Activated naive CD8-positive, alpha-beta T cell treated with anti-CD3 and anti-CD28 coated beads for 36 hours (primary cell): Measurements from ENCODE around the gene LSP1. TPM values are rescaled to one million over a fixed set of nuclear protein-coding genes. Genes with fewer than 3 reads are reported as not detected.
"Not testable (repeated sequence)": the region's sequence is repeated elsewhere in the genome, so short reads cannot be mapped to it uniquely, and the experiment has no call there.

Source experiments
- DNase-seq: peaks from one replicate; pipeline ENCODE4 v3.0.0; 2021
- H3K27ac Mint-ChIP-seq: one replicate; pipeline ENCODE4 v1.8.0; 2022; ENCODE audit warnings: mild to moderate bottlenecking, moderate library complexity, mixed read lengths
- H3K27me3 Mint-ChIP-seq: one replicate; pipeline ENCODE4 v1.8.0; 2022; ENCODE audit warnings: mild to moderate bottlenecking, mixed read lengths
- H3K36me3 Mint-ChIP-seq: one replicate; pipeline ENCODE4 v1.8.0; 2021; ENCODE audit warnings: mild to moderate bottlenecking, mixed read lengths
- H3K4me1 Mint-ChIP-seq: one replicate; pipeline ENCODE4 v1.8.0; 2021; ENCODE audit warnings: mixed read lengths
- H3K4me3 Mint-ChIP-seq: one replicate; pipeline ENCODE4 v1.8.0; 2022; ENCODE audit warnings: mild to moderate bottlenecking, moderate library complexity, mixed read lengths
- H3K9me3 Mint-ChIP-seq: one replicate; pipeline ENCODE4 v1.8.0; 2022; ENCODE audit warnings: mixed read lengths
- total RNA-seq, 2 experiments: library from RNA; stranded (reverse); gene quantifications; one replicate each; pipeline ENCODE4 v1.2.3, GENCODE V29; 2021

Gene LSP1
- total RNA-seq, 2 experiments from 2014 or later: 147 to 148 TPM

DNA sequence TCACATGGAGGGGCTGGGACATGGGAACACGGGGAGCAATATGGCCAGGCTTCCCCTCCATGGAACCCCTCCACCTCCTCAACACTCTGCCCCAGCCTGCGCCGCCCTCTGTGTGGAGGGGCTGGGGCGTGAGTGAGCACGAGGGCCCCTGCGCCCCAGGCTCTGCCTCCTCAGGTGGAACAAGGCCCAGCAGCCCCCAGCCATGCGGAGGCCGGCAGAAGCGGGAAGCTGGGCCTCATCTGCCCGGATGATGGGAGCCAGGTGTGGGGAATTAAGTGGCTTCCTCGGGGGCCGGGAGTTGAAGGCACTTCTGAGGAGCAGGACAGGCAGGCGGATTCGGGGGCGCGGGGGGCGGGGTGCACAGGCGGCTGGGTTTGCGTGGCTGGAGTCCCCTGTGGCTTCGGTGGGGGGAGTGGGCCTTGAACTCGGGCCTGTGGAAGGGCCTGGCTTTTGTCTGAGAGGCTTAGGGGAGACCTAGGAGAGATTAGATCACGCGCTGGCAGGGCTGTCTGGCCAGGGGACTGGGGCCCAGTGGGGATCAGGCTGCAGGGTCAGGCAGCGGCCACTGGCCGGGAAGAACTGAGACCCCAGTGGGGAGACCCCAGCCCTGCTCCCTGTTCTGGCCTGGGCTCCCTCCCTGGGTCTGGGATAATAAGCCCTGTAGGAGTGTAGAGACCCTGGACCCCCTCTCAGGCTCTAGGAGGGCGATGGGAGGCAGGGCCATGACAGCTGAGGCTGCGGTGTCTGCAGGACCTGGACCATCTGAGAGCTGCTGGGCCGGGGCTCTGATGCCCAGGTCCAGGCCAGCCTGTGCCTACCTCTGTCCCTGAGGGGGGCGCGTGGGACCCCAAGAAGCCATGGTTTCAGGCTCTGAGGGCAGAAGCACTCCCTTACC is 25.5 kb downstream of the LSP1 start:
- H3K9me3 Mint-ChIP-seq: no peaks in the 10 kb centered on the region
- no peaks in the 10 kb centered on the region for H3K27me3 Mint-ChIP-seq
- DNase-seq: no peak
- H3K36me3 Mint-ChIP-seq: no peaks in the 10 kb centered on the region
- no peak overlapping the region for H3K4me3 Mint-ChIP-seq
- no peak overlapping the region for H3K27ac Mint-ChIP-seq
- H3K4me1 Mint-ChIP-seq: peaks cover 6% of the 10 kb centered on the region

GRCh38 chr11:1879342-1879940 is 26.6 kb downstream of the LSP1 start:
- Mint-ChIP-seq H3K27ac (no peak overlapping the region), H3K4me3 (no peak overlapping the region), H3K36me3 (no peaks in the 10 kb centered on the region), H3K9me3 (no peaks in the 10 kb centered on the region), H3K27me3 (no peaks in the 10 kb centered on the region), H3K4me1 (peaks cover 6% of the 10 kb centered on the region)
- DNase-seq: no peak

- Mint-ChIP-seq H3K27ac (no peak overlapping the region), H3K4me3 (no peak overlapping the region), H3K27me3 (no peaks in the 10 kb centered on the region), H3K4me1 (peaks cover 6% of the 10 kb centered on the region), H3K9me3 (no peaks in the 10 kb centered on the region), H3K36me3 (no peaks in the 10 kb centered on the region)
- DNase-seq: no peak
Observed at GRCh38 chr11:1879941-1880720, 27.2 kb downstream of the LSP1 start.

GRCh38 chr11:1880746-1881441 is 28.0 kb downstream of the LSP1 start:
- Mint-ChIP-seq H3K9me3 (no peaks in the 10 kb centered on the region), H3K27ac (no peak overlapping the region), H3K36me3 (no peaks in the 10 kb centered on the region), H3K4me3 (no peak overlapping the region), H3K4me1 (peaks cover 4% of the 10 kb centered on the region), H3K27me3 (no peaks in the 10 kb centered on the region)
- DNase-seq: no peak

- DNase-seq: no peak
- H3K36me3 Mint-ChIP-seq: no peaks in the 10 kb centered on the region
- H3K27me3 Mint-ChIP-seq: no peaks in the 10 kb centered on the region
- peaks cover 4% of the 10 kb centered on the region for H3K4me1 Mint-ChIP-seq
- no peaks in the 10 kb centered on the region for H3K9me3 Mint-ChIP-seq
- H3K4me3 Mint-ChIP-seq: no peak overlapping the region
- no peak overlapping the region for H3K27ac Mint-ChIP-seq
Observed at GRCh38 chr11:1881442-1882264, 28.8 kb downstream of the LSP1 start.

DNA sequence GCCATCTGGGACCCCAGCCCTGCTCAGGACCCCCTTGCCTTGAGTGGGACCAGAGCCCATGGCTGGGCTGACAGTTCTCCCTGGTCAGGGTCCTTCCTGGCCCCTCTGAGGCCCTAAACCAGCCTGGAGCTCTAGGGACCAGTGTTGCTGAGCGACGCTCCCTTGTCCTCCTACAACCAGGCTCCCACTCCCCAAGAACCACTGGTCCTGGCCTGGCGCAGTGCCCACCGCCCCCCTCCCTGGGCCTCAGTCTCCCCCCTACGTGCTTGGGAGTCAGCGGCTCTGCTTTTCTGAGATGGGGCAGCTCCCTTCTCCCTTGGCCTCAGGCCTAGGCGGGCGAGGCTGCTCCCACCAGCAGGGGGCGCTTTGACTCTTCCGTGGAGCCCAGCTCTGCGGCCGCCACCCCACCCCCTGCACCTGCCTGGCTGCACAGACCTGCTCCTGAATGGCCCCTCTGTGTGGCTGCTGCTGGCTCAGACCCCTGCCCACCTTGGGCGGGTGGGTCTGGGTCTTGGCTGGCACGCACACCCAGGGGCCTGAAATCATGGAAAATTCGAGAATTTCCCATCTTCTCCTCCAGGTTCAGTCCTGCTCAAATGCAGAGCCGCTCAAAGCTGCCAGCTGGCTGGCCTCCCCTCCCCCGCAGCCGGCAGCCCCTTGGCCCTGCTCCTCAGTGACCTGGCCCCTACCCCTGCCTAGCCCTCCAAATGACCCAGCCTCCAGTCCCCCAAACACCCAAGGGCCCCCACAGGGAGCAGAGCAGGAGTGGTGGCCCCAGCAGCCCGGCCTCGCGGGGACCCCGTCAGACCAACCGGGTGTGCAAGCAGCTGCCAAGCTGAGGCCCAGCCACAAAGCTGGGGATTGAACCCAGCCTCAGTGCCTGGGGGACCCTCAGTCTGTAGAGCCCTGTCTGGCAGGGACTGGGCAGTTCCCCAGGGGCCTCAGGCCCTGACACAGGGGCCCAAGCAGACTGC is 29.7 kb downstream of the LSP1 start:
- peak; percentile 85 for DNase-seq
- no peaks in the 10 kb centered on the region for H3K9me3 Mint-ChIP-seq
- peaks cover 4% of the 10 kb centered on the region for H3K4me1 Mint-ChIP-seq
- no peak overlapping the region for H3K27ac Mint-ChIP-seq
- no peaks in the 10 kb centered on the region for H3K27me3 Mint-ChIP-seq
- H3K4me3 Mint-ChIP-seq: no peak overlapping the region
- H3K36me3 Mint-ChIP-seq: no peaks in the 10 kb centered on the region

GRCh38 chr11:1883346-1884302 is 30.7 kb downstream of the LSP1 start:
- no peak for DNase-seq
- Mint-ChIP-seq H3K4me1 (peaks cover 6% of the 10 kb centered on the region), H3K9me3 (no peaks in the 10 kb centered on the region), H3K27me3 (no peaks in the 10 kb centered on the region), H3K36me3 (no peaks in the 10 kb centered on the region), H3K4me3 (no peak overlapping the region), H3K27ac (no peak overlapping the region)

DNA sequence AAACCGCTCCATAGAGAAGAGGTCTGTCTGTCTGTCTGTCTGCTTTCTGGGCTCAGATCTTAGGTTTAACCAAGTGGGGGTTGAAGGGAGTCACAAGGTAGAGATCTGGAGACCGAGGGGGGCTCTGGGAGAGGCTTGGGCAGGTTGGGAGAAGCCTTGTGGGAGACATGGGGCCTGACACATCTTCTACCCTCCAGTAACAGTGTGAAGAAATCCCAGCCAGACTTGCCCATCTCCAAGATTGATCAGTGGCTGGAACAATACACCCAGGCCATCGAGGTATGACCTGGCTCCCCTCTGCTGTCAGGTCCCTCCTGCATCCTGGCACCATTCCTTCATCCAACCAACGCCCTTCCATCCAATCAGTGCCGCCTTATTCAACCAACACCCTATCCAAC is 31.4 kb downstream of the LSP1 start:
- Mint-ChIP-seq H3K4me1 (peaks cover 10% of the 10 kb centered on the region), H3K27me3 (no peaks in the 10 kb centered on the region)
- DNase-seq: no peak

DNA sequence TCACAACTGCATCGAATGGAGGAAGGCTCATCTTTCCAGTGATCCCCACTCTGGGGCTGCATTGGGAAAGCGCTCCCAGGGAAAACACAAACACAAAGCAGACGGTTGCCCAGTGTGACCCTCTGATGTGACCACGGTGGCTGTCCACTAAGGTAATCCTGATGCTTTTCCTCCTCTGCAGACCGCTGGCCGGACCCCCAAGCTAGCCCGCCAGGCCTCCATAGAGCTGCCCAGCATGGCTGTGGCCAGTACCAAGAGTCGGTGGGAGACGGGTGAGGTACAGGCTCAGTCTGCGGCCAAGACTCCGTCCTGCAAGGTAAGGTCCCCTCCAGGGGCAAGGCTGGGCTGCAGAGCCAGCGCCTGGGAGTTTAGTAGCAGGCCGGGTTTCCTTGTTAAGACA is 33.7 kb downstream of the LSP1 start:
- H3K4me3 Mint-ChIP-seq, H3K27ac Mint-ChIP-seq, DNase-seq, H3K36me3 Mint-ChIP-seq, H3K27me3 Mint-ChIP-seq, H3K9me3 Mint-ChIP-seq: not testable (repeated sequence)
- peaks cover 10% of the 10 kb centered on the region for H3K4me1 Mint-ChIP-seq

More for the DNA sequence above, 31.4 kb downstream of the LSP1 start:
- Mint-ChIP-seq H3K9me3 (no peaks in the 10 kb centered on the region), H3K27ac (no peak overlapping the region), H3K4me3 (no peak overlapping the region), H3K36me3 (peaks cover 4% of the 10 kb centered on the region)

GRCh38 chr11:1887451-1888346 is 34.8 kb downstream of the LSP1 start:
- Mint-ChIP-seq H3K4me1 (peaks cover 17% of the 10 kb centered on the region), H3K4me3 (no peak overlapping the region), H3K36me3 (peaks cover 12% of the 10 kb centered on the region), H3K27me3 (no peaks in the 10 kb centered on the region), H3K27ac (no peak overlapping the region), H3K9me3 (no peaks in the 10 kb centered on the region)
- no peak for DNase-seq

DNA sequence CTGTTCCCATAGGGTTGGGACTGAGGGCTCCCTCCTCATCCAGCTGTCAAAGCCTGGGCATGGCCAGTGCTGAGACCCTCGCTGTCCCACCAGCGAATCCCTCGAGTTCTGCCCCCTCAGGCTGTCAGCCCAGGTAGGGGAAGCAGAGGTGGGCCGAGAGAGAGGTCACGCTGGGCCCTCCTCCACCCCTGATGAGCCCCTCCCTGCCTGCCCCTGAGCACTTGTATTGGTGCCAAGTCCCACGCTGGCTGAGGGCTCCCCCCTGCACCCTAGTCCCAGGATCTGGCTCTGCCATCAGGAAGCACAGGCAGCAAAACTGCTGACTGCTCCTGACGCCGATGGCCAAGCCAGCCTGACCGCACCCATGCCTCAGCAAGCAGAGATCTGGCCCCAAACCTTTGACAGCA is 35.5 kb downstream of the LSP1 start:
- no peaks in the 10 kb centered on the region for H3K9me3 Mint-ChIP-seq
- no peak for DNase-seq
- H3K27me3 Mint-ChIP-seq: no peaks in the 10 kb centered on the region
- peaks cover 17% of the 10 kb centered on the region for H3K36me3 Mint-ChIP-seq
- peaks cover 17% of the 10 kb centered on the region for H3K4me1 Mint-ChIP-seq
- peak overlapping the region; percentile 66 for H3K27ac Mint-ChIP-seq
- H3K4me3 Mint-ChIP-seq: peak overlapping the region; percentile 81

DNA sequence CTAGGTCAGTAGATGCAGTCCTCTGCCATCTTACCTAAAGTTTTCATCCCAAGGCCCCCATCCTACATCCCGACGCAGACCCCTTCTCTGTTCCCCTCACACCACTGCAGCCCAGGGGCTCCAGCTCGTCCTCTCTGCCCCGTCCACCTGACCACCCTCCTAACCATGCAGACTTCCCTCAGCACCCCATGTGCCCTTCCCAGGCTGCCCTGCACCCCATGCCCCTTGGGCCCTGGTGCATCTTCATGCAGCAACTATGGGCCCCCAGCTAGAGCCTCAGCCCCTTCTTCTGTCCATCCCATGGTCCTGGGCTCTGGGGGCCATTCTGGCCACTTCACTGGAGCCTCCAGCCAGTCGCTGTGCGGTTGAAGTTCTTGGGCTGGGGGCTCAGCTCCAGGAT is 35.9 kb downstream of the LSP1 start:
- Mint-ChIP-seq H3K4me3 (peak overlapping the region; percentile 81), H3K27me3 (no peaks in the 10 kb centered on the region), H3K4me1 (peaks cover 22% of the 10 kb centered on the region), H3K9me3 (no peaks in the 10 kb centered on the region), H3K36me3 (peaks cover 21% of the 10 kb centered on the region), H3K27ac (peak overlapping the region; percentile 66)
- DNase-seq: no peak
